Endothelial cell of umbilical vein (primary cell): ENCODE results near the gene CHN2. TPM values are rescaled to one million over a fixed set of nuclear protein-coding genes. Genes with fewer than 3 reads are reported as not detected.

Experiments
- BruUV-seq: library from RNA; stranded (reverse); fragments of 400-500 nt; replicated peaks from 2 replicates; lab custom pipeline; 2021; lab: Mats Ljungman, UMichigan
- CTCF ChIA-PET: fragments of 300-600, 350-600 bp; sonication (Branson Sonifier 250); formaldehyde crosslinking; loops from one replicate; lab custom pipeline; 2021; ENCODE audit warnings: antibody characterized with exemption, inconsistent platforms; lab: Charles Lee
- POLR2A ChIA-PET: fragments of 300-600, 350-600 bp; sonication (Branson Sonifier 250); formaldehyde crosslinking; loops from one replicate; lab custom pipeline; 2021; ENCODE audit warnings: antibody characterized with exemption, inconsistent platforms; lab: Charles Lee
- DNase-seq: peaks from one replicate; pipeline ENCODE4 v3.0.0-alpha.2; 2011; ENCODE audit warnings: low read depth, low spot score
- FAIRE-seq: peaks from 2 replicates; lab custom pipeline; 2011; peaks lifted over from hg19 to GRCh38; lab: Jason Lieb, UNC
- H2AFZ ChIP-seq: 2 replicates; pipeline ENCODE4 v1.6.0; 2012; ENCODE audit warnings: low read depth, low read length, control low read depth, inconsistent platforms
- H3K27ac ChIP-seq: 2 replicates; pipeline ENCODE4 v1.5.1; 2011; ENCODE audit warnings: low read depth, mild to moderate bottlenecking, control low read depth, low read length, moderate library complexity; ENCODE audit not compliant: insufficient read depth
- H3K27me3 ChIP-seq, 2 experiments: 2 replicates each; pipeline versions ENCODE4 v1.6.0 to v1.6.1; 2011; ENCODE audit warnings: low read length in 2 of 2, mixed read lengths in 1 of 2; ENCODE audit not compliant: control insufficient read depth in 2 of 2, insufficient read depth in 2 of 2
- H3K36me3 ChIP-seq, 2 experiments: 2 replicates in 1 of 2; 3 replicates in 1 of 2; pipeline ENCODE4 v1.5.1; 2011; ENCODE audit warnings: low read length in 2 of 2, mild to moderate bottlenecking in 1 of 2, moderate library complexity in 1 of 2; ENCODE audit not compliant: control insufficient read depth in 2 of 2, insufficient read depth in 2 of 2; ENCODE audit errors: extremely low read depth in 1 of 2
- H3K4me1 ChIP-seq: 3 replicates; pipeline ENCODE4 v1.5.1; 2011; ENCODE audit warnings: mild to moderate bottlenecking, low read length; ENCODE audit not compliant: control insufficient read depth, insufficient read depth; ENCODE audit errors: extremely low read depth
- H3K4me2 ChIP-seq: 2 replicates; pipeline ENCODE4 v1.6.1; 2011; ENCODE audit warnings: low read length, control low read depth, mixed read lengths; ENCODE audit not compliant: insufficient read depth
- H3K4me3 ChIP-seq, 3 experiments: fragments of 200-600 bp in 1 of 3; sonication (generic), shearing (Covaris generic) in 1 of 3; replicated peaks in 1 of 3; 2 replicates each; pipeline ENCODE4 v1.5.1; 2011 to 2016; ENCODE audit warnings: control low read depth in 3 of 3, low read length in 3 of 3, mild to moderate bottlenecking in 2 of 3, inconsistent platforms in 1 of 3, low read depth in 1 of 3, moderate library complexity in 1 of 3; ENCODE audit not compliant: insufficient read depth in 1 of 3
- H3K79me2 ChIP-seq: 2 replicates; pipeline ENCODE4 v1.6.0; 2012; ENCODE audit warnings: low read length, inconsistent platforms; ENCODE audit not compliant: control insufficient read depth, insufficient read depth
- H3K9ac ChIP-seq: replicated peaks from 2 replicates; pipeline ENCODE3; 2011; ENCODE audit warnings: low read length, control low read depth; ENCODE audit not compliant: insufficient read depth; ENCODE audit errors: extremely low read depth
- H3K9me1 ChIP-seq: replicated peaks from 3 replicates; pipeline ENCODE4 v1.6.0; 2011; ENCODE audit warnings: mild to moderate bottlenecking, low read length; ENCODE audit not compliant: control insufficient read depth, insufficient read depth; ENCODE audit errors: extremely low read depth
- H3K9me3 ChIP-seq: replicated peaks from 2 replicates; pipeline ENCODE4 v1.5.1; 2012; ENCODE audit warnings: low read length, inconsistent platforms; ENCODE audit not compliant: control insufficient read depth, insufficient read depth
- H4K20me1 ChIP-seq: replicated peaks from 2 replicates; pipeline ENCODE3; 2011; ENCODE audit warnings: mild to moderate bottlenecking, low read length; ENCODE audit not compliant: control insufficient read depth, insufficient read depth; ENCODE audit errors: extremely low read depth
- EZH2 ChIP-seq: IDR thresholded peaks from 2 replicates; pipeline ENCODE4 v1.6.1; 2012; ENCODE audit warnings: borderline replicate concordance, low read depth, mild to moderate bottlenecking, moderate library complexity, low read length, inconsistent platforms; ENCODE audit not compliant: severe bottlenecking
- FOS ChIP-seq: IDR thresholded peaks from 2 replicates; pipeline ENCODE4 v1.6.1; 2011; ENCODE audit warnings: mild to moderate bottlenecking, low read length, moderate library complexity, borderline replicate concordance; ENCODE audit not compliant: insufficient read depth
- GATA2 ChIP-seq: IDR thresholded peaks from 2 replicates; pipeline ENCODE4 v1.7.0; 2011; ENCODE audit warnings: low read depth, mild to moderate bottlenecking, moderate library complexity, mixed read lengths, low read length; ENCODE audit not compliant: insufficient read length, insufficient read depth
- JUN ChIP-seq: IDR thresholded peaks from 2 replicates; pipeline ENCODE4 v1.6.1; 2011; ENCODE audit warnings: borderline replicate concordance, low read depth; ENCODE audit not compliant: insufficient read length, insufficient read depth
- MYC ChIP-seq: IDR thresholded peaks from one replicate; pipeline ENCODE4 v1.6.1; 2011; ENCODE audit warnings: mild to moderate bottlenecking, low read depth, low read length
- POLR2A ChIP-seq: IDR thresholded peaks from 2 replicates; pipeline ENCODE4 v1.6.1; 2012; ENCODE audit warnings: low read depth, mild to moderate bottlenecking, control low read depth, low read length
- POLR2AphosphoS5 ChIP-seq: IDR thresholded peaks from 2 replicates; pipeline ENCODE4 v1.6.1; 2012; ENCODE audit warnings: low read depth, mild to moderate bottlenecking, control low read depth, low read length, moderate library complexity; ENCODE audit not compliant: insufficient read depth
- dilution Hi-C: fragments of 300-500 bp; cut with MboI; formaldehyde crosslinking; loops from one replicate; pipeline ENCODE4 v1.15.0; 2019; ENCODE audit warnings: low sequenced_read_pairs; ENCODE audit not compliant: extremely low pct_ligation_motif_present
- intact Hi-C: fragments of 100-400 bp; cut with micrococcal nuclease; formaldehyde crosslinking; loops from one replicate; pipeline ENCODE4 v1.10.0; 2022
- polyA plus RNA-seq, 4 experiments: library from polyadenylated mRNA; depleted of rRNA in 3 of 4; stranded (reverse) in 3 of 4; unstranded in 1 of 4; fragments of >200 nt; gene quantifications; 2 replicates each; pipeline versions ENCODE4 v1.2.1 to v1.2.3, GENCODE V29; 2011 to 2012; ENCODE audit warnings: missing spikeins in 1 of 4
- total RNA-seq: library from RNA; stranded (reverse); gene quantifications from 2 replicates; pipeline ENCODE4 v1.2.3, GENCODE V29; 2021
- TF ChIP-seq, protein P1 (sequence below), 2 donors: IDR thresholded peaks; 1 replicate in 1 of 2; 2 replicates in 1 of 2; pipeline ENCODE4 v1.5.1; 2011; ENCODE audit warnings: low read length in 2 of 2, mild to moderate bottlenecking in 2 of 2, moderate library complexity in 2 of 2, control low read depth in 1 of 2, inconsistent platforms in 1 of 2, low read depth in 1 of 2; ENCODE audit not compliant: insufficient read depth in 1 of 2; ENCODE audit errors: extremely low read depth in 1 of 2
- TF ChIP-seq, protein P2 (sequence below): IDR thresholded peaks from 2 replicates; pipeline ENCODE4 v1.6.1; 2011; ENCODE audit not compliant: insufficient read depth, insufficient read length

Gene CHN2
- total and polyA plus RNA-seq, 2 donors (not counting 3 experiments of a cell fraction or from before 2014, with no cell fraction given), result 1.4 to 5.0 TPM

DNA sequence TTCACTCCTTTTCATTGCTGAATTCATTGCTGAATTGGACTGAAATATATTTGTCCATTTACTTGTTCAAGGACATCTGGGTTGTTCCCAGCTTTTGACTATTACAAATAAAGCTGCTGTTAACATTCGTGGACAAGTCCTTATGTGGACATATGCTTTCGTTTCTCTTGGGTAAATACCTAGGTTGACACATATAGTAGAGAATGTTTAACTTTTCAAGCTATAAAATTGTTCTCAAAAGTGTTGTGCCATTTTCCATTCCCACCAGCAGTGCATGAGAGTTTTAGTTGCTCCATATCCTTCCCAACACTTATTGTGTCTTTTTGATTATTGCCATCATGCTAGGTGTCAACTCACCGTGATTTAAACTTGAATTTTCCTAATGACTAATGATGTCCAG lies 30.7 kb upstream of the CHN2 start:
- H3K27ac ChIP-seq, result no peak overlapping the region
- H3K9me1 ChIP-seq, result no peaks in the 10 kb centered on the region
- intact Hi-C loops, result no loop called here
- ChIA-PET CTCF (interaction anchor here (0.9 to 1.2 kb wide), 2 partner anchors 14 to 237 kb away, joined by 3 to 4 read pairs; no protein-coding TSS in a partner anchor), POLR2A (no interaction called here)
- FAIRE-seq, result no peak
- H3K36me3 ChIP-seq, result no peaks in the 10 kb centered on the region
- DNase-seq, result no peak
- H3K4me3 ChIP-seq, result no peak overlapping the region
- H3K4me1 ChIP-seq, result no peaks in the 10 kb centered on the region
- no peaks in the 10 kb centered on the region for H3K79me2 ChIP-seq
- TF ChIP-seq, protein P1, sequence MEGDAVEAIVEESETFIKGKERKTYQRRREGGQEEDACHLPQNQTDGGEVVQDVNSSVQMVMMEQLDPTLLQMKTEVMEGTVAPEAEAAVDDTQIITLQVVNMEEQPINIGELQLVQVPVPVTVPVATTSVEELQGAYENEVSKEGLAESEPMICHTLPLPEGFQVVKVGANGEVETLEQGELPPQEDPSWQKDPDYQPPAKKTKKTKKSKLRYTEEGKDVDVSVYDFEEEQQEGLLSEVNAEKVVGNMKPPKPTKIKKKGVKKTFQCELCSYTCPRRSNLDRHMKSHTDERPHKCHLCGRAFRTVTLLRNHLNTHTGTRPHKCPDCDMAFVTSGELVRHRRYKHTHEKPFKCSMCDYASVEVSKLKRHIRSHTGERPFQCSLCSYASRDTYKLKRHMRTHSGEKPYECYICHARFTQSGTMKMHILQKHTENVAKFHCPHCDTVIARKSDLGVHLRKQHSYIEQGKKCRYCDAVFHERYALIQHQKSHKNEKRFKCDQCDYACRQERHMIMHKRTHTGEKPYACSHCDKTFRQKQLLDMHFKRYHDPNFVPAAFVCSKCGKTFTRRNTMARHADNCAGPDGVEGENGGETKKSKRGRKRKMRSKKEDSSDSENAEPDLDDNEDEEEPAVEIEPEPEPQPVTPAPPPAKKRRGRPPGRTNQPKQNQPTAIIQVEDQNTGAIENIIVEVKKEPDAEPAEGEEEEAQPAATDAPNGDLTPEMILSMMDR (IDR thresholded peaks at IDR 0.05; ENCODE audit: extremely low read depth in 1 of 2, insufficient read depth in 1 of 2, low read depth in 1 of 2, low read length in 2 of 2), result no peak
- no peak for TF ChIP-seq JUN
- TF ChIP-seq FOS, result no peak
- no peak for TF ChIP-seq GATA2
- no peak for TF ChIP-seq POLR2AphosphoS5
- no peak for TF ChIP-seq POLR2A
- no peak for TF ChIP-seq EZH2
- TF ChIP-seq MYC, result no peak
- TF ChIP-seq, protein P2, sequence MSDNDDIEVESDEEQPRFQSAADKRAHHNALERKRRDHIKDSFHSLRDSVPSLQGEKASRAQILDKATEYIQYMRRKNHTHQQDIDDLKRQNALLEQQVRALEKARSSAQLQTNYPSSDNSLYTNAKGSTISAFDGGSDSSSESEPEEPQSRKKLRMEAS, result no peak
- H3K9ac ChIP-seq, result no peak overlapping the region
- dilution Hi-C loops, result no loop called here
- no peaks in the 10 kb centered on the region for H3K9me3 ChIP-seq
- H3K4me2 ChIP-seq, result no peak overlapping the region
- peaks cover 6 to 10% of the 10 kb centered on the region in 2 experiments for H3K27me3 ChIP-seq
- H4K20me1 ChIP-seq, result no peaks in the 10 kb centered on the region
- no TSS peak for BruUV-seq
- H2AFZ ChIP-seq, result no peak overlapping the region
